Activated T-cell treated with anti-CD3 and anti-CD28 coated beads, Interleukin-2, amount 50 U/mL, for 24 hours (primary cell): ENCODE measurements around the gene CDC42.
"Not testable (repeated sequence)": the region's sequence is repeated elsewhere in the genome, so short reads cannot be mapped to it uniquely, and the experiment has no call there.

Source experiments
- DNase-seq: peaks from one replicate; pipeline ENCODE4 v3.0.0-alpha.2; 2020
- H3K27ac Mint-ChIP-seq: 2 replicates; pipeline ENCODE4 v1.8.0; 2020; ENCODE audit warnings: mild to moderate bottlenecking, mixed read lengths
- H3K27me3 Mint-ChIP-seq: 2 replicates; pipeline ENCODE4 v1.8.0; 2020; ENCODE audit warnings: mixed read lengths
- H3K36me3 Mint-ChIP-seq: 2 replicates; pipeline ENCODE4 v1.8.0; 2020; ENCODE audit warnings: low read depth, mixed read lengths
- H3K4me1 Mint-ChIP-seq: 2 replicates; pipeline ENCODE4 v1.8.0; 2020; ENCODE audit warnings: low read depth, mixed read lengths
- H3K4me3 Mint-ChIP-seq: 2 replicates; pipeline ENCODE4 v1.8.0; 2020; ENCODE audit warnings: mild to moderate bottlenecking, moderate library complexity, mixed read lengths
- H3K9me3 Mint-ChIP-seq: 2 replicates; pipeline ENCODE4 v1.8.0; 2020; ENCODE audit warnings: mixed read lengths

Gene CDC42

GRCh38 chr1:22052115-22053016, at the start of gene CDC42:
Gene CDC42, plus strand, starts transcription at chr1:22052709. Its CDS starts 25,770 bp downstream, at chr1:22078479.
- peaks cover 67% of the 10 kb centered on the region for H3K4me1 Mint-ChIP-seq
- no peaks in the 10 kb centered on the region for H3K9me3 Mint-ChIP-seq
- H3K27me3 Mint-ChIP-seq: no peaks in the 10 kb centered on the region
- DNase-seq: peak; percentile 99
- H3K4me3 Mint-ChIP-seq: peak within 1 kb of the TSS; percentile 96
- peaks cover 41% of the 10 kb centered on the region for H3K36me3 Mint-ChIP-seq
- H3K27ac Mint-ChIP-seq: peak within 1 kb of the TSS; percentile 98

GRCh38 chr1:22002875-22003274, 49.6 kb upstream of the CDC42 start:
- H3K27me3 Mint-ChIP-seq, H3K27ac Mint-ChIP-seq: not testable (repeated sequence)

GRCh38 chr1:22003959-22004358, 48.5 kb upstream of the CDC42 start:
- not testable (repeated sequence) for H3K4me3 Mint-ChIP-seq, H3K36me3 Mint-ChIP-seq

More at GRCh38 chr1:22002875-22003274, 49.6 kb upstream of the CDC42 start:
- H3K36me3 Mint-ChIP-seq, DNase-seq, H3K9me3 Mint-ChIP-seq, H3K4me1 Mint-ChIP-seq, H3K4me3 Mint-ChIP-seq: not testable (repeated sequence)

GRCh38 chr1:22005261-22006149, 47.0 kb upstream of the CDC42 start:
- not testable (repeated sequence) for H3K27me3 Mint-ChIP-seq, H3K27ac Mint-ChIP-seq, H3K9me3 Mint-ChIP-seq, DNase-seq, H3K4me3 Mint-ChIP-seq, H3K36me3 Mint-ChIP-seq, H3K4me1 Mint-ChIP-seq

More at GRCh38 chr1:22003959-22004358, 48.5 kb upstream of the CDC42 start:
- H3K4me1 Mint-ChIP-seq, DNase-seq, H3K9me3 Mint-ChIP-seq, H3K27me3 Mint-ChIP-seq, H3K27ac Mint-ChIP-seq: not testable (repeated sequence)

GRCh38 chr1:22006736-22007135, 45.8 kb upstream of the CDC42 start:
- not testable (repeated sequence) for H3K36me3 Mint-ChIP-seq, H3K4me3 Mint-ChIP-seq, H3K27me3 Mint-ChIP-seq, H3K4me1 Mint-ChIP-seq, H3K27ac Mint-ChIP-seq, H3K9me3 Mint-ChIP-seq, DNase-seq

GRCh38 chr1:22007262-22007661, 45.2 kb upstream of the CDC42 start:
- not testable (repeated sequence) for H3K4me3 Mint-ChIP-seq, DNase-seq, H3K27ac Mint-ChIP-seq, H3K36me3 Mint-ChIP-seq, H3K27me3 Mint-ChIP-seq, H3K9me3 Mint-ChIP-seq, H3K4me1 Mint-ChIP-seq

GRCh38 chr1:22009566-22009965, 42.9 kb upstream of the CDC42 start:
- not testable (repeated sequence) for H3K4me1 Mint-ChIP-seq, H3K9me3 Mint-ChIP-seq, H3K27ac Mint-ChIP-seq, H3K27me3 Mint-ChIP-seq, H3K36me3 Mint-ChIP-seq, DNase-seq, H3K4me3 Mint-ChIP-seq

GRCh38 chr1:22012752-22013151, 39.8 kb upstream of the CDC42 start:
- not testable (repeated sequence) for H3K4me1 Mint-ChIP-seq, H3K27me3 Mint-ChIP-seq, H3K9me3 Mint-ChIP-seq, H3K36me3 Mint-ChIP-seq, H3K4me3 Mint-ChIP-seq, H3K27ac Mint-ChIP-seq, DNase-seq

GRCh38 chr1:22014575-22015206, 37.8 kb upstream of the CDC42 start:
- H3K4me1 Mint-ChIP-seq: peaks cover 14% of the 10 kb centered on the region
- DNase-seq, H3K4me3 Mint-ChIP-seq, H3K27ac Mint-ChIP-seq, H3K9me3 Mint-ChIP-seq, H3K27me3 Mint-ChIP-seq, H3K36me3 Mint-ChIP-seq: not testable (repeated sequence)

- Mint-ChIP-seq H3K27me3 (no peaks in the 10 kb centered on the region), H3K4me1 (peaks cover 28% of the 10 kb centered on the region), H3K27ac (peak overlapping the region; percentile 90), H3K4me3 (peak overlapping the region; percentile 41), H3K36me3 (no peaks in the 10 kb centered on the region), H3K9me3 (no peaks in the 10 kb centered on the region)
- peak; percentile 68 for DNase-seq
These were observed 33.6 kb upstream of the CDC42 start for GRCh38 chr1:22018583-22019559.

GRCh38 chr1:22021061-22021460, 31.4 kb upstream of the CDC42 start:
- Mint-ChIP-seq H3K27ac (no peak overlapping the region), H3K4me1 (peaks cover 45% of the 10 kb centered on the region), H3K4me3 (no peak overlapping the region), H3K27me3 (no peaks in the 10 kb centered on the region), H3K9me3 (no peaks in the 10 kb centered on the region), H3K36me3 (peaks cover 10% of the 10 kb centered on the region)
- no peak for DNase-seq

- Mint-ChIP-seq H3K4me3 (peak overlapping the region; percentile 90), H3K27ac (peak overlapping the region; percentile 98), H3K9me3 (no peaks in the 10 kb centered on the region), H3K4me1 (peaks cover 59% of the 10 kb centered on the region), H3K36me3 (peaks cover 15% of the 10 kb centered on the region), H3K27me3 (no peaks in the 10 kb centered on the region)
- peak; percentile 79 for DNase-seq
These were observed 27.8 kb upstream of the CDC42 start for GRCh38 chr1:22024485-22025367.
